GM19328 (cell line): ENCODE data around the gene FMO5.
"Not testable (repeated sequence)": the region's sequence is repeated elsewhere in the genome, so short reads cannot be mapped to it uniquely, and the experiment has no call there.

Experiments used
- ATAC-seq: cut with Tn5 transposase; IDR thresholded peaks from one replicate; pipeline ENCODE4 v1.9.1; 2021; ENCODE audit warnings: mild to moderate bottlenecking, moderate library complexity; ENCODE audit not compliant: unreplicated experiment

FMO5 gene

GRCh38 chr1:147157116-147157515 lies 68.0 kb downstream of the FMO5 start:
- ATAC-seq = not testable (repeated sequence)

- no peak for ATAC-seq
These were observed 68.5 kb downstream of the FMO5 start for GRCh38 chr1:147156642-147157041.

DNA sequence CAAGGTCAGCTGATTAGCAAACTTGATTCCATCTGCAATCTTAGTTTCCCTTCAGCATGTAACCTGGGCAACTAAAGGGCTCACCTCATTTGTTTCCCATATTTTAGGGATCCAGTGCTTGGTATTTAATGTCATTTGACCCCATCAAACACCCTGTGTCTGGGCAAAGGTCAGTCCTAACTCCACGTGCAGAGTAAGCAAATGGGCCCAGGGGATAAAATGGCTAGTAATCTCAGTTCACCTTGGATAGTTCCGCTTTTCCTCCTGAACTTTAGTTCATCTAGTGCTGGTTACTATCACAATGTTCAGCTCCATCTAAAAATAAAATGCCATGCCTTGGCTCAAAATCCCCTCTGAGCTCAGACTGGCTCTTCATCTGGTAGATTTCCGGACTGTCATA lies 72.4 kb downstream of the FMO5 start:
- no peak for ATAC-seq

DNA sequence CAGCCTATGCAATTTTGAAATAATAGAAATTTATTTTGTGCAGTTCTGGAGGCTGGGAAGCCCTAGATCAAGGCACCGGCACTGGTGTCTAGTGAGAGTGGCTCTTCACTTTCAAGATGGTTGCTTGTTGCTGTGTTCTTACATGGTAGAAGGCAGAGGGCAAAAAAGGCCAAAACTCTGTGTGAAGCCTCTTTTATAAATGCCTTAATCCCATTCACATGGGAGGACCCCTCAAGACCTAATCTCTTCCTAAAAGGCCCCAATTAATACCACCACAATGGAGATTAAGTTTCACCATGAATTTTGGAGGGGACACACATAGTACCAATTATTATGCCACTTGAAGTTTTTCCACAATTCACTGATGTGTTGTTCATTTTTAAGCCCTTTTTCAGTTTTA lies 73.9 kb downstream of the FMO5 start:
- no peak for ATAC-seq

GRCh38 chr1:147142886-147143285 lies 82.3 kb downstream of the FMO5 start:
- ATAC-seq = no peak
